GM21786 (cell line): ENCODE measurements around the gene FXYD3.

ENCODE experiments used
- ATAC-seq: cut with Tn5 transposase; IDR thresholded peaks from one replicate; pipeline ENCODE4 v1.9.1; 2021; ENCODE audit not compliant: unreplicated experiment

Gene FXYD3

GRCh38 chr19:35115177-35115951 is at the start of gene FXYD3:
Gene FXYD3, plus strand, starts transcription at chr19:35115823. Its CDS starts 3,554 bp downstream, at chr19:35119377.
- ATAC-seq = no peak

GRCh38 chr19:35066121-35066520 is 49.5 kb upstream of the FXYD3 start:
- ATAC-seq = no peak

GRCh38 chr19:35066691-35067563 is 48.7 kb upstream of the FXYD3 start:
- ATAC-seq = peak; percentile 66

GRCh38 chr19:35068941-35069634 is 46.5 kb upstream of the FXYD3 start:
- ATAC-seq = no peak

GRCh38 chr19:35069696-35070095 is 45.9 kb upstream of the FXYD3 start:
- no peak for ATAC-seq

GRCh38 chr19:35070471-35070870 is 45.2 kb upstream of the FXYD3 start:
- ATAC-seq = no peak

GRCh38 chr19:35073516-35073915 is 42.1 kb upstream of the FXYD3 start:
- no peak for ATAC-seq

- no peak for ATAC-seq
Observed at GRCh38 chr19:35073941-35074340, 41.7 kb upstream of the FXYD3 start.

- ATAC-seq = no peak
Observed at GRCh38 chr19:35074426-35075201, 41.0 kb upstream of the FXYD3 start.

GRCh38 chr19:35075202-35076025 is 40.2 kb upstream of the FXYD3 start:
- ATAC-seq = no peak

GRCh38 chr19:35076026-35076370 is 39.6 kb upstream of the FXYD3 start:
- ATAC-seq = no peak

GRCh38 chr19:35076657-35077056 is 39.0 kb upstream of the FXYD3 start:
- no peak for ATAC-seq

GRCh38 chr19:35077411-35078223 is 38.0 kb upstream of the FXYD3 start:
- no peak for ATAC-seq

GRCh38 chr19:35079826-35080225 is 35.8 kb upstream of the FXYD3 start:
- no peak for ATAC-seq

GRCh38 chr19:35080613-35081170 is 34.9 kb upstream of the FXYD3 start:
- no peak for ATAC-seq

- no peak for ATAC-seq
Observed at GRCh38 chr19:35081201-35081600, 34.4 kb upstream of the FXYD3 start.

GRCh38 chr19:35083691-35084508 is 31.7 kb upstream of the FXYD3 start:
- no peak for ATAC-seq

- ATAC-seq = no peak
Observed at GRCh38 chr19:35084509-35084762, 31.2 kb upstream of the FXYD3 start.
